Activated T-cell treated with anti-CD3 and anti-CD28 coated beads for 24 hours (primary cell): ENCODE results near the gene ACTRT2.

ENCODE experiments used
- DNase-seq: peaks from one replicate; pipeline ENCODE4 v3.0.0-alpha.2; 2020; ENCODE audit warnings: low read depth

The ACTRT2 gene

DNA sequence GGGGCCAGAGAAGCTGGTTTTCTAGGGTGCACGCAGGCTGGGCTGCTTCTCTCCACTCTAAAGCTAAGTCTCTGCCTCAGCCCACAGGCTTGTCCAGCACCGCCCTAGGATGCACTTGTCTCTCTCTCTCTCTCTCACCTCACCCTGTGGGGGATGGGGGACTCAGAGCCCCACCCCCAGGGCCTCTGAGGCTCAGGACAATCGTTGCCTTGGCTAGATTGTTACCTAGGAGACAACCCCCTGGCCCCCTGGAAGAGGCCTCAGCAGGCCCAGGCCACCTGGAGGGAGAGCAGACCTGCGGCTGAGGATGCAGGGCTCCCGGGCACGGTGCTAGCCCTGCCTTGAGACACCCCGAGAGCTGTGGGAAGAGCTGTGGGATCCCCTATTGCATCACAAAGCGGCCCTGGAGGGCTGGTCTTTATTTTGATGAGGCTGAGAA is at the start of gene ACTRT2:
ACTRT2 (plus strand) TSS at position 235 of the 439 bp plus-strand sequence. CDS start 220 bp downstream, outside the sequence.
- no peak for DNase-seq

DNA sequence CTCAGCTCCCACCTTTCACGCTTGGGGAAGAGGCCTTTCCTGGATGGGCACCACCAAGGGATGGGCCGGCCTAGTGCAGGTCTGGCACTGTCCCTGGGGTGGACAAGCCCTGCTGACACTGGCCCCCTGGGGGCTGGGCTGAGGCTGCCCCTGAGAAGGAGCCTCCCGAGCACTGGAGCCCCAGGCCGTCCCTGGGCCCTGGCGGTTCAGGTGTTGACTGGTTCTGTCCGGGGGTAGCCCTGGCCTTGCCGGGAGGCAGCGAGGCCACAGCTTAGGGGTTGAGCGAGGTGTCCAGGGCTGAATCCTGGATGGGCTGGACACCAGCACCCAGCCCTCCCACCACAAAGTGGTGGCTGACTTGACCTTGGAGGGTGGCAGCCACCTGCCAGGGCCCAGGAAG is 49.7 kb upstream of the ACTRT2 start:
- no peak for DNase-seq

DNA sequence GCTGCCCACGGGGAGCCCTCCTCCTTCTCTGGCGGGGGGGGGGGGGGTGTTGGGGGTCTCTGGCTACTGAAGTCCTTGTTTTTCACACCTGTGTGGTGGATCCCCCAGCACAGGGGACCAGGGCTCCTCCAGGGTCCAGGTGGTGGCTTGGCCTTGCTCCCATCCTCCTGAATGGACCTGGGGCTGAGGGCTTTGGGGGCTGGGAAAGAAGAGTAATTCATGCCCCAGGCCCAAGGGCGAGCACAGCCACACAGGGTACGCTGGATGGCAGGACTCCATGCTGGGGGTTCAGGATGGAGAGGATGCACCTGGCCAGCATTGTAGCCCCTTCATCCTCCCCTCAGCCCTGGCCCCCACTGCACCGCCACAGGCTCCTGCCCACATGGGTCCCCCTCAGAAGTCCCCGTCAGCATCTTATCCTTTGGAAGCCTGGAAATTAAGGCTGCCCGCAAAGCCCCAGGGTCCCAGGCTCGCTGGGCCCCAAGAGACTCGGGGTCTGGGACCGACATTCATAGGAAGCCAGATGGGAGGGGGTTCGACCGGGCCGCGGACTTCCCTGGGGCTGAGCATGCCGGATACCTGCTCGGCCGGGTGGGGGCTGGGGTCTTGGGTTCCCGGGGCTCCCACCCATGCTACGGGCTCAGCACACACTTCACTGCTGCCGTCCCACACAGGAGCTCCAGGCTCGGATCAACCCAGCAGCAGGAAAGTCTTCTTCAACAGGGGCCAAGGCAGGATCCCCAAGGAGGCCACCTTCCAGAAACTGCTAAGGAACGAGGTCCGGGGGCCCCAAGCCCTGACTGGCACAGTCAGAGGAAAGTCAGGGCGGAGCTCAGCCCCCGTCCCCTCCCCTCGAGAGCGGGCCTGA is 49.0 kb upstream of the ACTRT2 start:
- DNase-seq, result no peak

DNA sequence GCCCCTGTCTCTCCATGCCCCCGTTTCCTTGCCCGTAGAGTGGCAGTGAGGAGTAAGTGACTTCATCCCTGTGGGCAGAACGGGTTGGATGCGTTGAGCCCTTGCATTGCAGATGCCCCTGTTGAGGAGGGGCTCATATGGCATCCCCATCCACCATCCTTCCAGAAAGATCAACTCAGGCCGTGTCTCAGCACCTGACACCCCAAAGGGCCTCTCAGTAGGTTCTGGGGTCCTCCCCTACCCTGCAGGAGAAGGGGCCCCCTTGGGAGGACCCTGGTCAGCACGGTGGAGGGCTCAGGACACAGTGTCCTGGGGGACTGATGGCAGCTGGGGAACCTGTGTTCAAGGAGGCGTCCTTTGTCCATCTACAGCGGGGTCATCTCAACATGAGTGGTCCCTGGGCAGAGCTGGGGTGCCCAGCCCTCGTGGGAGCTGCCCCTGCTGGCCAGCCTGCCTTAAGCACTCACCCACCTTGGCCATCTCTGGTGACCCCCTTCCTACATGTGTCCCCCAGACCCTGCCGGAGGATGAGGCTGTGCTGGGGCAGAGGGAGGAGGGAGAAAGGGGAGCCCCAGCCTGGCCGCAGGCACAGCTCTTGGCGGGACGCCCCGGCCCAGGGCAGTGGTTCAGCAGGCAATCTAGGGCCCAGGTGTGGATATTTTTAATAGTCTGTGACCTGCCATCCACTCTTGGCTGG is 48.2 kb upstream of the ACTRT2 start:
- DNase-seq, result no peak

DNA sequence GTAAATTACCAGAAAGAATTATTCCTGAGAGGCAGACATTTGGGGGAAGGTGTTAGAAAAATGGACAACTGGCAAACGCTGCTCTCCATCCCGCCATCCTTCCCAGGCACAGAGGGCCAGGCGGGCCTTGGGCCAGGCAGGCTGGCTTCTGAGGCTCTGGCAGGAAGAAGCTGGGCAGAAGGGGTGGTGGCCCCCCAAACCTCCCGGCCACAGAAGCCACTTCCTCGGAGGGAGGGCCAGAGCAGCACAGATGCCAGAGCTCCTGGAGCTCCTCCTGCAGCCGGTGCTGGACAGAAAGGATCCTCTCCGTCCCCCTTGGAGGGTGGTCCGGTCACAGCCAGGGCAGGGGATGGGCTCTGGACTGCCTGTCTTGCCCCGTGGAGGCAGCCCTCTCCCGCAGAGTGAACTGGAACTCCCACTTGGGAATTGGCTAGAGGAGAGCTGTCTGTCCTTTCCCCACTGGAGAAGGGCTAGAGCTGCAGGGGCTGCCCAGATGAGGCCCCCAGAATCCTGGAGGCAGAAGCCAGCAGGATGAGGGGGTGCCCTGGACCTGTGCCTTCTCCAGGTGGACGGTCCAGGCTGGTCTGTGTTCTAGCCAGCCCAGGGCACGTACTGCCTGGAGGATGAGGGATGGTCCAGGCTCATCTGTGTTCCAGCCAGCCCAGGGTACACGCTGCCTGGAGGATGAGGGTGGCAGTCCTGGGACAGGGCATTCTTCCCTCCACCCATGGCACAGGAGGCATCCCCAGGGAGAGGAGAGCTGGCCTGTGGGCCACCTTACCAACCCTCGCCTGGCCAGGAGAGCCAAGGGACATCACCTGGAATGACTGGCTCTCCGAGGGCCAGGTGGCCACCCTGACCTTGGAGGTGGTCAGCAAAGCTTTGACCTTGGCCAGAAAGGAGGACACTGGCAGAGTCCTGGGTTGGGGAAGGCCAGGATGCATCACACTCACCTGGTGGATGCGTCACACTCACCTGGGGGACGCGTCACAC is 47.4 kb upstream of the ACTRT2 start:
- DNase-seq, result no peak

DNA sequence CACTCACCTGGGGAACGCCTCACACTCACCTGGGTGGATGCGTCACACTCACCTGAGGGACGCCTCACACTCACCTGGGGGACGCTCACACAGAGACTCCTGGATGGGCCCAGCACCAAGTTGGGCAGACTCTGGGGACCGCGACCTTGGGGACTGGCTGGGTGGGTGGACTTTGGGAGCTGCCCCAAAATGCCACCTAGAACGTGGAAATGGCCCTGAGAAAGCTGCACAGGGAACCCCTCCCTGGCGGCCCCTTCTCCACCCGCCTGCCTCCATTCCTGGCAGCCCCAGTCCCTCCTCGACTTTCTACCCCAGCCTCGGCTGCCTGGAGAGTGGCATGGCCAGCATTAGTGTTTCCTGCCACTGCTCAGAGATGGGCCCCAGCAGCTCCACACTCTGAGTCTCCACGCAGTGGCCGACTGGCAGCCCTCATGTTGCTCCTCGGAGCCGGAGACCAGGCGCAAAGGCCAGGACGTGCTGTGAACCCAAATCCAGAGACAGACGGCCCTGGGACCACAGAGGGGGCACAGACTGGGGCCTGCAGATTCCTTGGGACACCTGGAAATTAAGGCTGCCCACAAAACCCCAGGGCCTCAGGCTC is 46.5 kb upstream of the ACTRT2 start:
- DNase-seq, result no peak

DNA sequence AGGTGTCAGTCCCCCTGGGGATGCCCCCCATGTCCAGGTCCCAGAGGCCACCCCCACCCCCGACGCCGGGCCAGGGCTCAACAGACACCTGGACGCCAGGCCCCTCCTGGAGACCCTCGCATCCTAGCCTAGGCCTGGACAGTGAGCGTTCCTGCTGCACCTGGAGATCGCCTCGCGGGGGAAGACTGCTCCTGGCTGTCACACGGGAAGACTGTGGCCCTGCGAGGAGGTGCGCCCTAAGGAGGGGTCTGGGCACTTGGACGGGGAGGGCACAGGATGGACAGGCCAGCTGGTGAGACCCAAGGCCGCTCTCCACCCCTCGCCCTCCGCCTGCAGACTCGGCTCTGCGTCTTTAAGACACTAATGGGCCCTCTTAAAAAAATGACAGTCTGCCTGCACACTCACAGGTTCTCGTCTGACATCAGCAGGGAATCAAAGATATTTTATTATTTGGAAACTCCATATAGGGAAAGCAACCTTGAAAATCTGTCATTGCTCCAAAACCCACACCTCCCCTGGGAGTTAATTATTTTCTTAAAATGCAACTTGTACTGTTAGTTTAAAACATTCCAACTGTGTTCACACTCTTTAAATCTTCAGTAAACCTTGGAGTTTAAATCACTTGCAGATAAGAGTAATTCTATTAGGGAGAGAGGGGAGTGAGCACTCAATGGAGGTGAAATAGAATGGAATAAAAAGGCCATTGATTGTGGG is 45.6 kb upstream of the ACTRT2 start:
- no peak for DNase-seq

DNA sequence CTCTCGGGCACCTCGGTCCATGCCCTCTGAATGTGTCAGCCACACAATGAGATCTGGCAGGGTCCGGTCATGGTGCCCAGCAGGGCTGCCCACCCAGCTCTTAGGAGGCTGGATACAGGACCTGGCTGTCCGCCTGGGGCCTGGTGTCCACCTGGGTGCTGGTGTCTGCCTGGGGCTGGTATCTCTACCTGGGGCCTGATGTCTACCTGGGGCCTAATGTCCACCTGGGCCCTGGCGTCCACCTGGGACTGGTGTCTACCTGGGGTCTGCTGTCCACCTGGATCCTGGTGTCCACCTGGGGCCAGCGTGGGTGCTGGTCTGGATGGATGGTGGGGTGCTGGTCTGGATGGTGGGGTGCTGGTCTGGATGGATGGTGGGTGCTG is 45.1 kb upstream of the ACTRT2 start:
- no peak for DNase-seq

DNA sequence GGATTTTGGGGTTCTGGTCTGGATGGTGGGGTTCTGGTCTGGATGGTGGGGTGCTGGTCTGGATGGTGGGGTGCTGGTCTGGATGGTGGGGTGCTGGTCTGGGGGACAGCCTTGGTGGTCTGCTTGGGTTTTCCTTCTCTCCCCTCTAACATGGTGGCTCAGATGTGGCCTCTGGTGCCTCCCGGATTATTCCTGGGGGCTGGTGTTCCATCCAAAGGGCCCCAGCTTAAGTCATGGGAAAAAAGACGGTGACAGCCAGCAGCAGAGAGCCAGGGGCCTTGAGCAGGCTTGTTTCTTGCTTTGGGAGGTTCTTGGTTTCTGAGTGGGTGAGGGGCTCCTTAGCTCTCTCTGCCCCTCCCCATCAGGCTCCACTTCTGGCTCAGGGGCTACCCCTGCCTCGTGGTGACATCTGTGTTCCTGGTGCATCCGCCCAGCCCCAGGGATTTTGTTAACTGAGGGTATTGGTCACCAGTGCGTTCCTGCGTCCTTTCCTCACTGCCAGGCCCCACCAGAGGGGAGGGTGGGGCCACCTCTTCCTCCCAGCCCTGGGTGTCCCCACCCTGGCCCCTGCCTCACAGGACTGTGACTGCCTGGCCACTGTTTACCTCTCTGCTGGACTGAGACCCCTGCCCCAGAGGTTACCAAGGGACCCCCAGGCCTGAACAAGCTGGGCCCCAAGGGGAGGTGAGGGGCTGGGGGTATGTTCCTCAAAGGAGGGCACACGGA is 43.2 kb upstream of the ACTRT2 start:
- no peak for DNase-seq

DNA sequence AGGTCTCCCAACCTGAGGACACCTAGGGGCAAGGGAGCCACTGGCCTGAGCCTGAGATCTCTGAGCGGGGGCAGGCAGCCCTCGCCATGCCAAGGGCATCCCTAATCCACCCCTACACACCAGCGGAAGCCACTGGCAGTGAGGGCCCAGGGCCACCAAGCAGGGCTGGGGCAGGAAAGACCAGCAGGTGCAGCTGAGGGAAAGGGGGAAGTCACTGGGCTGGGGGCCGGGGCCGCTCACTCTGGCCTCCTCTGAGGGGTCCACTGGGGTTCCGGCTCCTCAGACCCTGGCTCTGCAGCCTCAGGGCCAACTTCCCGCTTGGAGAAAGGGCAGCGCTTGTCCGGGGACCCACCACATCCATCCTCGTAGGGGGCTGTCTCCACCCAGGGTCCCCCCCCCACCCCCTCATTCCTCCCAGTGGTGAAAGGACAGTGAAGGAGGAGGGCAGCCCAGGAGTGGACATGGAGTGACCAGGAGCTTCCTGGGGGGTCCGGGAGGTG is 42.5 kb upstream of the ACTRT2 start:
- DNase-seq, result no peak

DNA sequence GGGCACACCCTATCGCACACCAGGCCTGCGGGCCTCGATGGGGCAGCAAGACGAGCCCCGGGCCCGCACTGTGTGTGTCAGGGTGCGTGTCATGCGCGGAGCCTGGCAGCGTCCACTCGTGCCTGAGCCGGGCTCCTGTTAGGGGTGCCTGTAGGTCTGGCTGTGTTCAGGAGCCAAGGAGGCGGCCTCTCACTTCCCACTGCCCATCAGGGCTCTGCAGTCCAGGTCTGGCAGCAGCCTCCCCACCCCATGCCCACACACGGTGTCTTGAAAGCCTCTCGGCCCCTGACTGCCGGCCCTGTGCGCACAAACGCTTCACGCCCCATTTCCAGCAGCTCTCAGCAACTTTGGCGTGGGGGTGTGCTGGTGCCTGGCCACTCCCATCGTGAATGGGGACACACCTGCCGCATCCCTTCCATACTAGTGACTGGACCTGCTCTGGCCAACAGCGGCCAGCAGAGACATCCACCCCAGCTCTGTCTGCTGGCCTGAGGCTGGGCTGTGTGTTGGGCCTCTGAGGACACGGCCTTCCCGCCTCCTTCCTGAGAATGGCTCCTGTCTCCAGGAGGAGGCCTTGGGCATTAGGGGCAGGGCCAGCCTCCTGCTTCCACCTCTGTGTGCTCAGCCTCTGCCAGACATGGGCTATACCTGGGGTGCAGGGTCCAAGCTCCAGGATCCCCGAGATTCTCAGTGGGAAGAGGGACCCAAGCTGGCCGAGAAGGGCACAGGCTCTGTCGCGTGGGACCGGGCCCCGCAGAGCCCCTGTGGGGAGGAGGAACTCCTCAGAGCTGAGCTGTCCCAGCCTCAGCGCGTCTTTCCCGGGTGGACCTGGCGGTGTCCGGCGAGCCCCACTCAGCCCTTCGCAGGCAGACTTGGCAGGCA is 41.8 kb upstream of the ACTRT2 start:
- DNase-seq, result no peak

DNA sequence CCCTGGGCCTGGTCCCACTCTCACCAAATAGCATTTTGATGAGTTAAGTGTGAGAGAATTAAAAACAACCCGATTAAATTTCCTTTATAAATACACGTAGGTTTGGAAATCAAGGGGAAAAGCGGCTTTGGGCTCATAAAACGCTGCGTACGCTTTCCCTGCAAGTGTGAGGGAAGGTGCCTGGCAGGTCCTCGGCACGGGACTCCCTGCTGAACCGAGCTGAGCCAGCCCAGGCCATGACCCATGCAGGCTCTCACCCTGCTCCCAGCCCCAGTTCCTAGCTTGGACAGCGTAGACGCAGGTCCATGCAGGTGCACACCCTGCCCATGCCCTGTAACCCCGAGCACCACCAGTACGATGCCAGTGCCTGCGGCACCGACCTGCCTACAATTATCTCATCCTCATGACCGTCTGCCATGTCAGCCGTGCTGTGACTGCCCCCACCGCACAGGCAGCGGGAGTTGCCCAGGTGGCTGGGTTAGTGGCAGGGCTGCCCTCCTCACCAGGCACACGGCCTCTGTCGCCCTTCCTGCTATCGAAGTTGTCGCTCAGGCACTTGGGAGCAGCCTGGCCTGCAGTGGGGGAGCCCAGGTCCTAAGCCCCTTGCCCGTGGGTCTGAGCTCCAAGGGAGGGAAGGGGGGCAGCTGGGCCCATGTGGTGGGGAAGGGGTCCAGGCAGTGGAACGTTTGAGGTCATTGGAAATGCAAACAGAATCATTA is 41.0 kb upstream of the ACTRT2 start:
- DNase-seq, result no peak

DNA sequence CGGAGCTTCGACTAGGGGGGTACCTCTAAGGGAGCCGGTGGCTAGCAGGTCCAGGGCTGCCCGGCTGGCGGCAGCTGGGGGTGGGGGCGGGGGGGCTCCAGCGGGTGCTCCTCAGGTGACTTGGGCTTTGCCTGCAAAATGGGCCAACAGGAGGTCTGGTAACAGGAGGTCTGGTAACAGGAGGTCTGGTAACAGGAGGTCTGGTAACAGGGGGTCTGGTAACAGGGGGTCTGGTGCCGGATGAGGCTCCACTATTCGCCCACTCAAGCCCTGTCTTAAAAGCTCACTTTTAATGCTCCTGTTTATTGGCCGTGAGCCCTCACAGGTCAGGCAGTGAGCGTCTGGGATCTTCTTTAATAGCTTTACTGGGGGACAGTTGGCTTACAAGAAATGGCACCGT is 40.4 kb upstream of the ACTRT2 start:
- no peak for DNase-seq

DNA sequence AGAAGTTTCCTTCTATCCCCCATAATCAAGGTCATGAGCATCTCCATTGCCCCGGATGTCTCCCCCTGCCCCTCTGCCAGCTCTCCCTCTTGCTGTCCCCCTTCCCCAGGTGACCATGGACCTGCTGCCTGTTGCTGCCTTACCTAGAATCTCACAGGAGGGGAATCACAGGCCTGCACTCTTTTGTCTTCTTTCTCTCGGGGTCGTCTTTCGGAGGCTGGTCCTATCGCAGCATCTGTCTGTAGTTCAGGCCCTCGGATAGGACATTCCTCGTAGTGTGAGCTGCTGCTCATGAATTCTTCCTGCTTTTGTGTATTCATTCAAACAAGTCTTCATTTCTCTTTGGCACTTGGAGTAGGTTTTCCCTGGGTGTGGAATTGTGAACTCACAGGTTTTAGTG is 39.9 kb upstream of the ACTRT2 start:
- no peak for DNase-seq

DNA sequence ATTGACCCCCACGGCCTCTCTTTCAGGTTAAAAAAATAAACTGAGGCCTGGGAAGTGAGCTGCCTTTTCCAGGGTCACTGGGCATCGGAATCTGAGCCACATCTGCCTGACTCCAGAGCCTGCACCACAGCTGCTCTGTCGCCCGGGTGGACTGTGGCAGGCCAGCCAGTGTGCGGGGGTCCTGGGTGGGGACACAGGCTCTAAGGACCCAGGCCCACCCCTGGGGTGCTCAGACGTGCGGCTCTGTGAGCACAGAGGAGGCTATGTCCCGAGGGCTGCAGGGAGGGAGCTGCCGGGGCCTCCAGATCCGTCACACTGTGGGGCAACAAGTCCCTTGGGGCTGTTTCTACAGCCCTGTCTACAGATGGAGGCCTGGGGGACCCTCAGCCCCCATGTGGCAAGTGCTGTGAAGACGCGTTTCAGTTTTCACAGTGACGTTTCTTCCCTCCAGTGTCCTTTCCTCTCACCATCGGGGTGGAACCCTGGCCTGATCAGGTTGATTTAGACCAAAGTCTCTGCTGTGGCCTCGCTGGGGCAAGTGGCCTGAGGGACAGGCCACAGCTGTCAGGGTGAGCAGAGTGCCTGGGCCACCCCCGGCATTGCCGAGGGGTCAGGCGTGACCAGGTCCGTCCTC is 39.2 kb upstream of the ACTRT2 start:
- no peak for DNase-seq

DNA sequence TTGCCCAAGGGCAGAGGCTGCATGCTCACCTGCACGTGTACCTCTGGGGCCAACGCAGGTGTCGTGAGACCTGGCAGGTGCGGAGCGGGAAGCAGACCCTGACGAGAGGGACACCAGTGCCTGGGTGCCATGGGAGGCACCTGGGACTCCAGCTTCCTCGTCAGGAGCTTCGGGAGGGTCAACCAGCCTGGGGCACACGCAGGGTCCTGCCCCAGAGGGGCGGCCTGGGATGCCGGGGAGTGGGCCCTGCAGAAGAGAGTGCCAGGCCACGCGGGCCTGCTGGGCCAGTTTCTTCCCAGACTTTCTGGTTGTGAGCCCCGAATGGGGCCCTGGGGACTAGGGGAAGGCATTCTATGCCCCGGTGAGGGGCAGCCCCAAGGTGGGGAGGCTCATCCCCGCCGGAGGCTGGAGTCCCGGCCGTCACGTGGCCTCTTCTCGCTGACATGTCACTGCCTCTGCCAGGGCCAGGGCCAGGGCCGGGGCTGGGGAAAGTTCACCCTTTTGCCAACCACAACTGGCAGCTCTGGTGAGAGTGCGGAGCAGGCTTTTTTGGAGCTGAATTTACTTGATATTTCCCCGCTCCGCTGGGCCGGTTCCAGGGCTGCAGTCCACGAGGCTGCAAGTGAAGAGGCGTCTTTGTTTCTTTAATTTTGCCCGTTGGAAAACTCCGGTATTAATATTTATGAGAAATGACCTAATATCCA is 38.5 kb upstream of the ACTRT2 start:
- no peak for DNase-seq

DNA sequence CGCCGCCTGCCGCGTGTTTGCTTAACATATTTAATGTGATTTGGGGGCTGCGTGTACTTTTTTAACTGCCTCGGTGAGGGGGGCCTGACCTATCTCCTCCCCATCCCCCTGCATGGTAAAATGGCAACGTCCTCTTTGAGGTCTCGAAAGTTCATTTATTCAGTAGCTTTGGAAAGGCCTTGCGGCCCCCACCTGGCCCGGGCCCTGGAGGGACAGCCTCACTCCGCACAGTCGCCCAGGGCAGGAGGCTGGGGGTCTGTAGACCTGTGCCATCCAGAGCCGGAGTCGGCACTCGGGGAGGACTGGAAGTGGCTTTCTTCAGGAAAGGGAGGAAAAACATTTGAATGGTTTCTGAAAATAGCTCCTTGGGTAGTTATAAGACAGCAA is 38.0 kb upstream of the ACTRT2 start:
- DNase-seq, result no peak
